GM18873 (cell line): ENCODE results near the gene KCNA2.

Experiments
- ATAC-seq: cut with Tn5 transposase; IDR thresholded peaks from one replicate; pipeline ENCODE4 v1.9.1; 2021; ENCODE audit warnings: mild to moderate bottlenecking, moderate library complexity, moderate number of reproducible peaks; ENCODE audit not compliant: unreplicated experiment, low FRiP score

Gene KCNA2

DNA sequence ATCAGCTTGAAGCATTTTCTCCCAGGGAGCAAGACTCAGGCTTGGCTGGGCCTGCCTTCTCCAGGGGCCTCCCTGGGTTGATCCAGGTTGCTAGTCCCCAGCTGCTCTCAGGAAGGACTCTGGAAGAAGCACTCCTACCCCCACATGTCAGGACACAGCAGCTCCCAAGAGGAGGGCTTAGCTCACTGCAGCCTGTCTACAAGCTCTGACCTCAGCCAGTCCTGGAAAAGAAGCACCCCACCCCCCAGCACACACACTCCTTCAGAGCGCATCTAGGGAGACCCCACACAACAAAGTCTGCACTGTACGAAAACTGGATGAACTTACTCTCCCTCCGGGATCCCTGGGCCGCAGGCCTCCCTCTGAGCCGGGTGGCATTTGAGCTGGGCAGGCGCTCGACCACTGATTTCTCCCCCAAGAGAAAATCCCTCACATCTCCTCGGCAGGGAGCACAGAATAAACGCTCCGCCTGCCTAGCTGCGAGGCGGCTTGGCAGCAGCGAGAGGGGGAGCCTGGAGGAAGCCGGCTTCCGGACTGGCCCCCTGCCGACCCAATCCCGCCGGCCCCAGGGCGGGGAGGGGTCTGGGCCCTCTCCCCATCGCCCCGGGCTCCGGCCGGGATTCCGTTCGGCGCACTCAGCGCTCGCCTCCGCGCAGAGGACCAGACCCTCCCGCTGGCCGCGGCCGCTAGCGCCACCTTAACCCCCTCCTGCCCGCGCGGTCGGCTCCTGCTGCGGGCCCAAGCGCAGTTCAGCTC is at the start of gene KCNA2:
Gene KCNA2 (minus strand): TSS at position 458 of the 756 bp plus-strand sequence. CDS start 1,576 bp downstream, outside the sequence.
- ATAC-seq: no peak

- ATAC-seq: no peak
These were observed 44.5 kb upstream of the KCNA2 start for GRCh38 chr1:110650609-110651008.

DNA sequence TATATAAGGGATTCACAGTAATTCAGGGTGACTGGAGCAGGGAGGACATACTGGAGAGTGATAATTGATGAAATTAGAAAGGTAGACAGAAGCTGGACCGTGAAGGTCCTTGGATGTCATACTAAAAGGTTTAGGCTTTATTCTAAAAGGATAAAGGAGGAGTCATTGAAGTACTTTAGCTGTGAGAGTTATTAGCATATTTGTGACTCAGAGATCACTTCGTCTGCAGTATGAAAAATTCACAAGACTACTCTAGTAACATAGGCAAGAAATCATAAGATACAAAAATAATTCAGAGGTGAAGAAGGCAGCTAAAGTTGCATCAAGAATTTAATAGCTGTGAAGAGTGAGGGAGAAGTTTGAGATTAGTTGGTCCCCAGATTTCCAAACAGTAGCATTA is 42.3 kb upstream of the KCNA2 start:
- ATAC-seq: no peak

GRCh38 chr1:110647254-110647891 is 41.2 kb upstream of the KCNA2 start:
- ATAC-seq: no peak

DNA sequence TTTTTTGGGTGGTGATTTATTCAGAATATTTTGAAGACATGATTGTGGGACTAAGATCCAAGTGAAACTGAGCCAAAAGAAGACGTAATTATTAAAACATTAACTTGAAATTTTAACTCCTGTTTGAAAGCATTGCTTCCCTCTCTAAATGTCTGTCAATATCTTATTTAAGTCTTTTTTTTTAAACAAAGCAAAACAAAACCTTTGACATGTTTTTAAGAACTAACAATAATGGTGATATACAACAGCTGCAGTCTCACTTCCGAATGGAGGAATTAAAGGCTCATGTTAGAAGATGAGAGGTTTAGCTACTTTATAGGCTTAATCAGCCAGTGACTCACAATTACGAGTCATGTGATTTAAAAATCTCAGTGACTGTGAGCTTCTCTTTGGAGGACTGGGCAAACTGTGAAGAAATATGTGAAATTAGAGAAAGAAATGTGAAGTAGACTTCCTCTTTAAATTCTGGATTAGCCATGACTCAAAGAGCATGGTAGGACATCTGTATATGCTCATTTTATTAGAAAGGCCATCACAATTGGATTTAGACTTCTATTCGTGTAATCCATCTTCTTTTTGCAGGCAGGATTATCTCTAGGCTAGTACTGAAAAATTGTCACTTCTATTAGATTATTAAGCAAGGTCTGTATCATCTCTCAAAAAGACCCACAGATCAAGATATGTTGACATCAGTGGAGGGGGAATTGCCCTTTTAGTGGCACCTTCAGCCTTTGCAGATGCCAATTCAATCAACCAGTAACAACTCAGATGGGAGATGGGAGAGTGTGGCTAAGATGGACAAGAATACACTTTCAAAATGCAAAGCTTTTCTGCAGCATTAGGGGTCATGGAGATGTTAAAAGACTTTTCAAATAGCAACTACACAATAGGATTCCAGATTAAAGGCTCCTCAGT is 39.9 kb upstream of the KCNA2 start:
- no peak for ATAC-seq

DNA sequence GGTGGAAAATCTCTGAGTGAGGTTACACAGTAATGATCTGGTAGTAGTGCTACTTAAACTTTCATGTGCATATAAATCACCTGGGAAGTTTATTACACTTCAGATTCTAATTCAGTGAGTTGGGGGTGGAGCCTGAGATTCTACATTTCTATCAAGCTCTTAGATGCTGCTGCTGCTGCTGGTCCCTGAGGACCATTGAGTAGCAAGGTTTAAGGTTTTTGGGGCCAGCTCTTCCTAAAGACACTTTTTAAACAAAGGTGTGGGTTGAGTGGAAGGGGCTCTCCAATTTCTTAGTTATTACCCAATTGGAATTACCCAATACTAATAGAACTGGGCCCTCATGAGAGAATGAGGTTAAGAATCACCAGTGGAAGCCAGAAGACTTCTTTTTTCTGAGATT is 39.1 kb upstream of the KCNA2 start:
- ATAC-seq: no peak

DNA sequence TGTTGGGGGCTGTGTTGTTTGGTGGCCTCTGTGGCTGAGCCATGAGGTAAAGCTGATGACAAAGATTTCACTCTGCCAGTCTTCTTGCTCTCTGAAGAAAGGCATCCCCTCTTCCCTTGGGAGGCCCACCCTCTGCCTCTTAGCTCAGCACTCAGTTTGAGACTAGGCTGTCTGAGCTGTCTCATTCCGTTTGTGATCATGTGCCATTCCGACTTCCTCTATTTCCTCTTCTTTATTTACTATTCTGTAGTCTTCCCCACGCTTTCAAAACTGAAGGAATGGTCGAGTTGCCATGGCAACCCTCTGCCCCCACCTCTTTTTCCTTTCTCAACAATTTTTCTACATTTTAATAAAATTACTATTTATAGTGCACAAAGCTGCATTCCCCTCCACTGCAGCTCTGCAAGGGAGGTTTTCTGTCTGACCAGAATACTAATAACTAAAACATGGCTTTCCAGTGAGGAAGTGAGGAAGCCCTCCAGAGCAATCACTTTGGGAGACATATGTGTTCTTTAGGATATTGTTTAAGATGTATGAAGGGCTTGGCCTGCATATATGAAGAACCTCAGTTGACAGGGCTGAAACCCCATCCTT is 37.8 kb upstream of the KCNA2 start:
- ATAC-seq: no peak

- no peak for ATAC-seq
These were observed 33.7 kb upstream of the KCNA2 start for GRCh38 chr1:110639724-110640386.

- ATAC-seq: no peak
These were observed 32.4 kb upstream of the KCNA2 start for GRCh38 chr1:110638556-110638955.

GRCh38 chr1:110638058-110638457 is 31.9 kb upstream of the KCNA2 start:
- ATAC-seq: no peak

- ATAC-seq: no peak
These were observed 31.3 kb upstream of the KCNA2 start for GRCh38 chr1:110637475-110637874.

DNA sequence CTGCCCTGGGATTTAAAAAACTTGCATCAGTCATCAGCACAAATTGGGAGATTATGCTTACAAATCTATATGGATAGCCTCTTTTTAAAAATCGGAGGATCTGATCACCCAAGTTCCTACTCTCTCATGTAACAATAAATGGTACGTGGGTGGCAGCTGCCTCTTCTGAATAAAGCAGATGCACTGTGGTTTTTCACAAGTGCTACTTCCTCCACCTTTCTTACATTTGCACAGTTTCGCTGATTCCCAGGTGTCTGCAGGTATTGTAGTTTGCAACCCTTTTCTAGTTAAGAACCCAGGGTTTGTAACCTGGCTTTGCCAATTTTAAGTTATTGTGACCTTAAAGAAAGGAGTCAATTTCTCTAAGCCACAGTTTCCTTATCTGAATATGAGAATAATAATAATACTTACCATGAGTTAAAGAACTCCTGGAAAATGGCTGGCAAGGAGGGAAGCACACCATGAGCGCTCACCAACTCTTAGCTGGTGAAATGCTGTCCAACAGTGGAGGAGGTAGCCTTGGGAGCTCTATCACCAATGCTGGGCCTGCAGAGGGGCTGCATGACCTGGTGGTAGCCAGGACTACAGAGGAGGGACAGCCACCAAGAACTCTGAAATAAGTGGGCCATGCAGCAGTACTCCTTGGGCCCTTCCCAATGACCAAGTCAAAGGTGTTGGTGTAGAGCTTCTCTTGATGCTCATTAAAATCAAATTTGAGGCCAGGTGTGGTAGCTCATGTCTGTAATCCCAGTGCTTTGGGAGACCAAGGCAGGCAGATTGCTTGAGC is 30.2 kb upstream of the KCNA2 start:
- no peak for ATAC-seq

GRCh38 chr1:110635434-110635833 is 29.3 kb upstream of the KCNA2 start:
- no peak for ATAC-seq

GRCh38 chr1:110634455-110635311 is 28.5 kb upstream of the KCNA2 start:
- ATAC-seq: peak; percentile 65

DNA sequence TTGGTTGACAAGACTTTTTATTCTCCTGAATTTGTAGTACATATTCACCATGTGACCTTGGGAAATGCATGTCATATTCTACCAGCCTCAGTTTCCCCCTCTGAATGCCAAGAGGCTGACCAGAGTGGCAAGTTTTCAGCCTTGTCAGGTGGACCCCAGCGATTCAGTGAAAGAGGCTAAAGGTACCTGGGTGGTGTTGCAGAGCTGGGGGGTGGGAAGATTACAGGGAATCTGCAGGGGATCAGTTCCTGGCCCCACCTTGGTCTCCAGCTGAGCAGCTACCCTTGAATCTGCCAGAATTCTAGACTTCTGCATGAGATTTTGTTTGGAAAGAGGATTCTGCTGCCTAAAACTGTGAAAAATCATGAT is 27.9 kb upstream of the KCNA2 start:
- ATAC-seq: no peak

- ATAC-seq: no peak
These were observed 27.5 kb upstream of the KCNA2 start for GRCh38 chr1:110633646-110634030.

DNA sequence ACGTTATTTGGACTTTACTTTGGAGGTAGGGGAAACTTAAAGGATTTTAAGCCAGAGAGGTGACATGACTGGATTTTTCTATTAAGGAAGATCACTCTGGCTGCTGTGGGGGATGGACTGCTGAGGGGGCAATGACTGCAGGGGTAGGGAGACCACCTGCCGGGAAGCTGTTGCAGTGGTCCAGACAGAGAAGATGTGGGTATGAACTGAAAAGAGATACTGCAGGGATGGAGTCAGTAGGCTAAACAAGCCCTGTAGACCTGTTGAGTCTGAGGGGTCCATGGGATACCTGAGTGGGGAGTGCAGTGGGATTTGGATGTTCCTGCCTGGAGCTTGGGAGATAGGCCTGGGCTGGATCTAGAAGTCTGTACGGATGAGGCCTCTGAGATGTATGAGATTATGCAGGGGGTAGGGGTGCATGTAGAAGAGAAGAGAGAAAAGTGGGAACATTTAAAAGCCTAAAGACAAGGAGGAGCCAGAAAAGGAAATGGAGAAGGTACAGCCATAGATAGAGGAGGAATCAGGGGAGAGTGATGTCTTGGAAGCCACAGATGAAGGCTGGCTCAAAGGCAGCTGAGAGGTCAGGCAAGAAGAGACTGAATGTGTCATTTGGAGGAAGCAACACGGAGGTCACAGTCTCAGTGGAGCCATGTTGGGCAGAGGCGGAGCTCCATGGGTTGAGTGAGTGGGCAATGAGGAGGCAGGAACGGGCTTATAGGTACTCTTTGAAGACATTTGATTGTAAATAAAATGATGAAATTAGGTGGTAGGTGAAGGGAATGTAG is 25.9 kb upstream of the KCNA2 start:
- no peak for ATAC-seq
